ENCODE results near the gene GFAP. TPM values are rescaled to one million over a fixed set of nuclear protein-coding genes. Genes with fewer than 3 reads are reported as not detected.

GFAP gene
- total and polyA plus RNA-seq, 2 donors (not counting 1 experiment from before 2014, with no cell fraction given) = 0.31 to 1.3 TPM

DNA sequence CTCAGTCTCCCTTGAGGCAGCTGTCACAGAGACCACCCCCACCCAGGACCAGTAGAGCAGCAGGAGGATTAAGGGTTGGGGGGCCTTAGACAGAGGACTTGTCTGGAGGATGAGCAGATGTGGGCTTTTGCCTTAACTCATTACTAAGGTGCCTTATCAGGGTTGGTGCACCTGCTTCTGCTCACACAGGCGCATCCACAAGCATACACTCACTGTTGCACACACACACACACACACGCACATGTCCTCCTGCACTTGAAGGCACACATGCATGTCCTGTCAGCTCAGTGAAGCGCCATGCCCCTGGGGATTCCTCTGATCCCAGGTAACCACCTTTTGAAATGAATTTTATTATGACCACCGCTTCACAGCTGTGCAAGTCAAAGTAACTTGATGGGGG is 1.2 kb downstream of the GFAP start:
- no peak for TF ChIP-seq EZH2 (IDR thresholded peaks at IDR 0.05; ENCODE audit: low read length, missing control alignments)
- TF ChIP-seq, protein P1, sequence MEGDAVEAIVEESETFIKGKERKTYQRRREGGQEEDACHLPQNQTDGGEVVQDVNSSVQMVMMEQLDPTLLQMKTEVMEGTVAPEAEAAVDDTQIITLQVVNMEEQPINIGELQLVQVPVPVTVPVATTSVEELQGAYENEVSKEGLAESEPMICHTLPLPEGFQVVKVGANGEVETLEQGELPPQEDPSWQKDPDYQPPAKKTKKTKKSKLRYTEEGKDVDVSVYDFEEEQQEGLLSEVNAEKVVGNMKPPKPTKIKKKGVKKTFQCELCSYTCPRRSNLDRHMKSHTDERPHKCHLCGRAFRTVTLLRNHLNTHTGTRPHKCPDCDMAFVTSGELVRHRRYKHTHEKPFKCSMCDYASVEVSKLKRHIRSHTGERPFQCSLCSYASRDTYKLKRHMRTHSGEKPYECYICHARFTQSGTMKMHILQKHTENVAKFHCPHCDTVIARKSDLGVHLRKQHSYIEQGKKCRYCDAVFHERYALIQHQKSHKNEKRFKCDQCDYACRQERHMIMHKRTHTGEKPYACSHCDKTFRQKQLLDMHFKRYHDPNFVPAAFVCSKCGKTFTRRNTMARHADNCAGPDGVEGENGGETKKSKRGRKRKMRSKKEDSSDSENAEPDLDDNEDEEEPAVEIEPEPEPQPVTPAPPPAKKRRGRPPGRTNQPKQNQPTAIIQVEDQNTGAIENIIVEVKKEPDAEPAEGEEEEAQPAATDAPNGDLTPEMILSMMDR (conservative IDR thresholded peaks at IDR 0.05 in 1 of 2, IDR thresholded peaks at IDR 0.05 in 1 of 2; ENCODE audit: low read depth in 1 of 2, low read length in 2 of 2) = no peak
- no peak overlapping the region for H3K27ac ChIP-seq (ENCODE audit: insufficient read depth, low read length)
- H3K27me3 ChIP-seq (ENCODE audit: control insufficient read depth, insufficient read depth, low read length) = peaks cover 7% of the 10 kb centered on the region
- no peaks in the 10 kb centered on the region for H4K20me1 ChIP-seq (ENCODE audit: control insufficient read depth, extremely low read depth, insufficient read depth, low read length)
- no peaks in the 10 kb centered on the region for H3K79me2 ChIP-seq (ENCODE audit: control insufficient read depth, insufficient read depth, low read length)
- H3K36me3 ChIP-seq (ENCODE audit: control insufficient read depth, insufficient read depth, low read length) = no peaks in the 10 kb centered on the region
- no peak overlapping the region for H3K4me3 ChIP-seq (replicated peaks in 1 of 4; ENCODE audit: control extremely low read depth in 1 of 4, insufficient read depth in 1 of 4, low read depth in 3 of 4, low read length in 4 of 4)
- no peaks in the 10 kb centered on the region for H3K9me3 ChIP-seq (ENCODE audit: control insufficient read depth, insufficient read depth, low read depth, low read length)
- DNase-seq (ENCODE audit: low read depth in 2 of 2) = no peak
- H3K4me1 ChIP-seq (ENCODE audit: control insufficient read depth, extremely low read depth, insufficient read depth, low read length) = no peaks in the 10 kb centered on the region
- no peak overlapping the region for H2AFZ ChIP-seq (ENCODE audit: low read length)
- H3K9ac ChIP-seq (ENCODE audit: insufficient read depth, low read length) = no peak overlapping the region
- H3K4me2 ChIP-seq (ENCODE audit: extremely low read depth, insufficient read depth, low read length) = no peak overlapping the region

DNA sequence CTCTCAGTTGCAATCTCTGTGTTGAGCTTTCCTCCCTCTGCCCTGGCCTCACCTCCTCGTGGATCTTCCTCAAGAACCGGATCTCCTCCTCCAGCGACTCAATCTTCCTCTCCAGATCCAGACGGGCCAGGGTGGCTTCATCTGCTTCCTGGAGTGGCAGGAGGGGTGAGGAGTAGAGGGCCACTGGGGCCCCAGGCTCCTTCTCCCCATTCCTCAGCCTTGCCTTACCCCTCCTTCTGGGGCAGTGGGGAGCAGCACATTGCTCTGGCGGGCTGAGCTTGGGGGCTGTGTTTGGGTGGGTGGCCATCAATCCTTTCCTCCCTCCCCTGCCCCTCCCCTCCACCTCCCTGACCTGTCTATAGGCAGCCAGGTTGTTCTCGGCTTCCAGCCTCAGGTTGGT is 1.6 kb downstream of the GFAP start:
- Histone ChIP-seq H3K27me3 (ENCODE audit: control insufficient read depth, insufficient read depth, low read length) (peaks cover 7% of the 10 kb centered on the region), H3K9me3 (ENCODE audit: control insufficient read depth, insufficient read depth, low read depth, low read length) (no peaks in the 10 kb centered on the region), H3K79me2 (ENCODE audit: control insufficient read depth, insufficient read depth, low read length) (no peaks in the 10 kb centered on the region), H4K20me1 (ENCODE audit: control insufficient read depth, extremely low read depth, insufficient read depth, low read length) (no peaks in the 10 kb centered on the region), H3K36me3 (ENCODE audit: control insufficient read depth, insufficient read depth, low read length) (no peaks in the 10 kb centered on the region), H3K9ac (ENCODE audit: insufficient read depth, low read length) (no peak overlapping the region), H3K4me1 (ENCODE audit: control insufficient read depth, extremely low read depth, insufficient read depth, low read length) (no peaks in the 10 kb centered on the region), H3K4me3 (replicated peaks in 1 of 4; ENCODE audit: control extremely low read depth in 1 of 4, insufficient read depth in 1 of 4, low read depth in 3 of 4, low read length in 4 of 4) (no peak overlapping the region), H3K27ac (ENCODE audit: insufficient read depth, low read length) (no peak overlapping the region), H3K4me2 (ENCODE audit: extremely low read depth, insufficient read depth, low read length) (no peak overlapping the region), H2AFZ (ENCODE audit: low read length) (no peak overlapping the region)
- DNase-seq (ENCODE audit: low read depth in 2 of 2) = no peak
- TF ChIP-seq, protein P1 (conservative IDR thresholded peaks at IDR 0.05 in 1 of 2, IDR thresholded peaks at IDR 0.05 in 1 of 2; ENCODE audit: low read depth in 1 of 2, low read length in 2 of 2) = no peak
- TF ChIP-seq EZH2 (IDR thresholded peaks at IDR 0.05; ENCODE audit: low read length, missing control alignments) = no peak

DNA sequence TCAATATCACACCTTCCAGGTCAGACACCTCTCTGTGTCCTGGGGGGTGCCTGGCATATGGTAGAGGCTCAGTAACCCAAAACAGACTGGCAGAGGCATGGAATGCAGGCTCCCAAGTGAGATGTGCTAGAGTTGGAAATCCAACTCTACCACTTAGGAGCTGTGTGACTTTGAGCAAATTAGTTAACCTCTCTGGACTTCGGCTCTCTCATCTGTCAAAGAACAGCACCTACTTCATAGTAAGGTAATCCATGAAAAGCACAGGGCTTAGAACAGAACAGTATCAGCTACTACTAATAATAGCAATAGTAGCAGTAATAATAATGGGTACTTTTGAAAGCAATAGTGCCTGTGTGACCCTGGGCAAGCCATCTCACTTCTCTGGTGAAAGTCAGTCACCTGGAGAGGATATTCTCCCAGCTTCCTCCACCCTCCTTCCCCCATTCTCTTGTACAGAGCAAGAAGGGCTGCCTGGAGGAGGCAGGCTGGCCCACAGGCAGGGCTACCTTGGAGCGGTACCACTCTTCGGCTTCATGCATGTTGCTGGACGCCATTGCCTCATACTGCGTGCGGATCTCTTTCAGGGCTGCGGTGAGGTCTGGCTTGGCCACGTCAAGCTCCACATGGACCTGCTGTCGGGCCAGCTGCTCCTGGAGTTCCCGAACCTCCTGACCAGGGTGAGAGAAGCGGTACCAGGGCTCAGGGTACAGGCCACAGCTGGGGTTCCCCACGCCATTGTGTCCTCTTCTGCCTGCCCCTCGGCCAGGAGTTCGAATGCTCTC is 2.3 kb downstream of the GFAP start:
- Histone ChIP-seq H2AFZ (ENCODE audit: low read length) (no peak overlapping the region), H3K9me3 (ENCODE audit: control insufficient read depth, insufficient read depth, low read depth, low read length) (no peaks in the 10 kb centered on the region), H3K9ac (ENCODE audit: insufficient read depth, low read length) (no peak overlapping the region), H3K4me3 (replicated peaks in 1 of 4; ENCODE audit: control extremely low read depth in 1 of 4, insufficient read depth in 1 of 4, low read depth in 3 of 4, low read length in 4 of 4) (no peak overlapping the region), H3K4me2 (ENCODE audit: extremely low read depth, insufficient read depth, low read length) (no peak overlapping the region), H4K20me1 (ENCODE audit: control insufficient read depth, extremely low read depth, insufficient read depth, low read length) (no peaks in the 10 kb centered on the region), H3K4me1 (ENCODE audit: control insufficient read depth, extremely low read depth, insufficient read depth, low read length) (no peaks in the 10 kb centered on the region), H3K27me3 (ENCODE audit: control insufficient read depth, insufficient read depth, low read length) (peaks cover 7% of the 10 kb centered on the region), H3K79me2 (ENCODE audit: control insufficient read depth, insufficient read depth, low read length) (no peaks in the 10 kb centered on the region), H3K27ac (ENCODE audit: insufficient read depth, low read length) (no peak overlapping the region), H3K36me3 (ENCODE audit: control insufficient read depth, insufficient read depth, low read length) (no peaks in the 10 kb centered on the region)
- DNase-seq (ENCODE audit: low read depth in 2 of 2) = no peak
- TF ChIP-seq, protein P1 (conservative IDR thresholded peaks at IDR 0.05 in 1 of 2, IDR thresholded peaks at IDR 0.05 in 1 of 2; ENCODE audit: low read depth in 1 of 2, low read length in 2 of 2) = no peak
- no peak for TF ChIP-seq EZH2 (IDR thresholded peaks at IDR 0.05; ENCODE audit: low read length, missing control alignments)
